Erythroblast (primary cell): ENCODE results near the gene RAD51B.

Experiments used
- GATA1 ChIP-seq: IDR thresholded peaks from 2 replicates; pipeline ENCODE4 v1.6.1; 2011; ENCODE audit warnings: low read depth, mild to moderate bottlenecking, control low read depth, low read length, moderate library complexity
- POLR2A ChIP-seq: IDR thresholded peaks from 2 replicates; pipeline ENCODE4 v1.6.1; 2011; ENCODE audit warnings: mild to moderate bottlenecking, low read length

- no peak for TF ChIP-seq POLR2A
- no peak for TF ChIP-seq GATA1
These were observed 411.6 kb downstream of the RAD51B start for GRCh38 chr14:68230950-68231717.
